ENCODE data around the gene CISTR. TPM values are rescaled to one million over a fixed set of nuclear protein-coding genes. Genes with fewer than 3 reads are reported as not detected.

CISTR gene
- total RNA-seq, 1 donor from 2014 or later = not detected

GRCh38 chr12:53709671-53710070 is 42.1 kb downstream of the CISTR start:
- no peak for ATAC-seq
- no peak for TF ChIP-seq CTCF (IDR thresholded peaks at IDR 0.05)

GRCh38 chr12:53706080-53706479 is 45.7 kb downstream of the CISTR start:
- intact Hi-C loops (cut with DNase I) = no loop called here
- H3K36me3 ChIP-seq = no peaks in the 10 kb centered on the region
- H3K4me3 ChIP-seq = no peak overlapping the region
- H3K27ac ChIP-seq = no peak overlapping the region
- ATAC-seq (no peak), DNase-seq (no peak)
- H3K4me1 ChIP-seq = no peaks in the 10 kb centered on the region
- H3K9me3 ChIP-seq = no peaks in the 10 kb centered on the region
- H3K27me3 ChIP-seq (ENCODE audit: low read depth) = peaks cover 28% of the 10 kb centered on the region
- TF ChIP-seq CTCF (IDR thresholded peaks at IDR 0.05) = no peak

More at GRCh38 chr12:53709671-53710070, 42.1 kb downstream of the CISTR start:
- intact Hi-C loops (cut with DNase I) = no loop called here
- Histone ChIP-seq H3K9me3 (no peaks in the 10 kb centered on the region), H3K27ac (no peak overlapping the region), H3K36me3 (peaks cover 33% of the 10 kb centered on the region), H3K4me1 (no peaks in the 10 kb centered on the region), H3K4me3 (no peak overlapping the region), H3K27me3 (ENCODE audit: low read depth) (peaks cover 5% of the 10 kb centered on the region)
- no peak for DNase-seq

GRCh38 chr12:53703756-53704155 is 48.0 kb downstream of the CISTR start:
- no peak for TF ChIP-seq CTCF (IDR thresholded peaks at IDR 0.05)
- no peak for DNase-seq
- Histone ChIP-seq H3K9me3 (no peaks in the 10 kb centered on the region), H3K4me1 (no peaks in the 10 kb centered on the region), H3K4me3 (no peak overlapping the region), H3K36me3 (no peaks in the 10 kb centered on the region), H3K27me3 (ENCODE audit: low read depth) (peaks cover 44% of the 10 kb centered on the region), H3K27ac (no peak overlapping the region)
- no peak for ATAC-seq
- intact Hi-C loops (cut with DNase I) = loop anchor here (5.0 kb wide), 1 partner anchor 44 kb away; no protein-coding TSS in a partner anchor

- Histone ChIP-seq H3K9me3 (no peaks in the 10 kb centered on the region), H3K4me3 (no peak overlapping the region), H3K27ac (no peak overlapping the region), H3K36me3 (no peaks in the 10 kb centered on the region), H3K27me3 (ENCODE audit: low read depth) (peaks cover 60% of the 10 kb centered on the region), H3K4me1 (peaks cover 6% of the 10 kb centered on the region)
- ATAC-seq = peak; percentile 91 to 95
- TF ChIP-seq CTCF (IDR thresholded peaks at IDR 0.05) = peak; percentile 93
- intact Hi-C loops (cut with DNase I) = loop anchor here (5.0 kb wide), 1 partner anchor 46 kb away; no protein-coding TSS in a partner anchor
- peak; percentile 84 for DNase-seq
These were observed 50.1 kb downstream of the CISTR start for GRCh38 chr12:53701518-53702264.

GRCh38 chr12:53700567-53700966 is 51.2 kb downstream of the CISTR start:
- Histone ChIP-seq H3K4me3 (no peak overlapping the region), H3K4me1 (peaks cover 18% of the 10 kb centered on the region), H3K27ac (no peak overlapping the region), H3K9me3 (no peaks in the 10 kb centered on the region), H3K36me3 (no peaks in the 10 kb centered on the region), H3K27me3 (ENCODE audit: low read depth) (peaks cover 71% of the 10 kb centered on the region)
- ATAC-seq = peak; percentile 33 to 46
- no peak for TF ChIP-seq CTCF (IDR thresholded peaks at IDR 0.05)
- intact Hi-C loops (cut with DNase I) = loop anchor here (5.0 kb wide), 1 partner anchor 47 kb away; no protein-coding TSS in a partner anchor
- DNase-seq = no peak
